ENCODE measurements around the gene CACNA2D1.

Gene CACNA2D1

DNA sequence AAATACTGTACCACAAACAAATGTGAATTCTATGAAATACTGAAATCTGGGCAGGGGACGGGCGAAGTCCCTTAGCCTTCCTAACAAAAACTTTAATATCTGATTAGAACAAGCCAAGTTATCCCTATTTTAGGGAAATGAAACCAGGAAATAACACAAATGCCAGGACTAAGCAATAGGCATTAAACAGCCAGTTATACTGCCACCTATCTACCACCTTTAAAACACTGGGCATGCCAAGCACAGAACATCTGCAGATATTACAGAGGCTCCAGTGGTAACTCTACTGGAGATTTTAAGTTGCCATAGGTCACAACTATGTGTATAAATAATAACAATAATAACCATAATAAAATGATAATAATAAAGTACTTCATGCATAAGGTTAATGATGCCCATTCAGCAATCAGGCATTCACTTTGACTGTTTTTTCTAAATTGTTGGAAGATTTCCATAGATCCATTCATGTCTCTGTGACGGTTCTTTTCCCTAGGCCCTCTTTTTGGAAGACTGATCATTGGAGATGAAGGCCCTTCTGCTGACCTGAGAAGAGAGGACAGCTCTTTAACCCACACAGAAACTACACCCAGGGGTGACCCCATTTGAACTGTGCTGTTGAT lies 195.7 kb downstream of the CACNA2D1 start:
- peak; percentile 21 for DNase-seq (ENCODE audit: low read depth, low spot score)
- TF ChIP-seq CTCF (IDR thresholded peaks at IDR 0.05; ENCODE audit: low read depth, low read length) = peak; percentile 66
- in situ Hi-C loops (cut with HindIII; ENCODE audit: low sequenced_read_pairs) = no loop called here
- no peak overlapping the region for H3K4me3 ChIP-seq (ENCODE audit: low read depth, low read length)

- no peak overlapping the region for H3K4me3 ChIP-seq (ENCODE audit: low read depth, low read length)
- TF ChIP-seq CTCF (IDR thresholded peaks at IDR 0.05; ENCODE audit: low read depth, low read length) = no peak
- no peak for DNase-seq (ENCODE audit: low read depth, low spot score)
- in situ Hi-C loops (cut with HindIII; ENCODE audit: low sequenced_read_pairs) = no loop called here
Observed at GRCh38 chr7:82244947-82245517, 198.5 kb downstream of the CACNA2D1 start.

- no peak overlapping the region for H3K4me3 ChIP-seq (ENCODE audit: low read depth, low read length)
- DNase-seq (ENCODE audit: low read depth, low spot score) = no peak
- no peak for TF ChIP-seq CTCF (IDR thresholded peaks at IDR 0.05; ENCODE audit: low read depth, low read length)
- in situ Hi-C loops (cut with HindIII; ENCODE audit: low sequenced_read_pairs) = no loop called here
Observed at GRCh38 chr7:82241356-82241755, 202.2 kb downstream of the CACNA2D1 start.

DNA sequence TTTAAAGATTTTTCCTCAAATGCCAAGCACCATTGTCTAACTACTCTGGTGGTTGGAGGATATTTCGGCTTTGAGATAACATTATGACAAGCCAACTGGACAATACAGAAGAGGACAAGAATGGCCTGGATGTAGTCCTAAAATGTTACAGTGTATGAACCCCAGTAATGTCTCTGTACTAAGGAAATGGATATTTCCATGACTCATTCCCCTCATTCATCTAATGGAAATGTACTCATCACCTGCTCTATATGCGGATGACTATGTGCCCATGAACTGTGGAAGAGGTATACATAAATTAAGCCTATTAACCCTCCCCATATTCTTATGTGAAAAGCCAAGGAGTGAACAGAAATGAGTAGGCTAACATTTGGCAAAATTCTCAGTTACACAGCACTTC lies 207.9 kb downstream of the CACNA2D1 start:
- H3K4me3 ChIP-seq (ENCODE audit: low read depth, low read length) = no peak overlapping the region
- in situ Hi-C loops (cut with HindIII; ENCODE audit: low sequenced_read_pairs) = no loop called here
- DNase-seq (ENCODE audit: low read depth, low spot score) = peak; percentile 35
- no peak for TF ChIP-seq CTCF (IDR thresholded peaks at IDR 0.05; ENCODE audit: low read depth, low read length)

GRCh38 chr7:82234457-82235049 lies 209.0 kb downstream of the CACNA2D1 start:
- peak; percentile 47 for TF ChIP-seq CTCF (IDR thresholded peaks at IDR 0.05; ENCODE audit: low read depth, low read length)
- H3K4me3 ChIP-seq (ENCODE audit: low read depth, low read length) = no peak overlapping the region
- in situ Hi-C loops (cut with HindIII; ENCODE audit: low sequenced_read_pairs) = no loop called here
- DNase-seq (ENCODE audit: low read depth, low spot score) = peak; percentile 59

DNA sequence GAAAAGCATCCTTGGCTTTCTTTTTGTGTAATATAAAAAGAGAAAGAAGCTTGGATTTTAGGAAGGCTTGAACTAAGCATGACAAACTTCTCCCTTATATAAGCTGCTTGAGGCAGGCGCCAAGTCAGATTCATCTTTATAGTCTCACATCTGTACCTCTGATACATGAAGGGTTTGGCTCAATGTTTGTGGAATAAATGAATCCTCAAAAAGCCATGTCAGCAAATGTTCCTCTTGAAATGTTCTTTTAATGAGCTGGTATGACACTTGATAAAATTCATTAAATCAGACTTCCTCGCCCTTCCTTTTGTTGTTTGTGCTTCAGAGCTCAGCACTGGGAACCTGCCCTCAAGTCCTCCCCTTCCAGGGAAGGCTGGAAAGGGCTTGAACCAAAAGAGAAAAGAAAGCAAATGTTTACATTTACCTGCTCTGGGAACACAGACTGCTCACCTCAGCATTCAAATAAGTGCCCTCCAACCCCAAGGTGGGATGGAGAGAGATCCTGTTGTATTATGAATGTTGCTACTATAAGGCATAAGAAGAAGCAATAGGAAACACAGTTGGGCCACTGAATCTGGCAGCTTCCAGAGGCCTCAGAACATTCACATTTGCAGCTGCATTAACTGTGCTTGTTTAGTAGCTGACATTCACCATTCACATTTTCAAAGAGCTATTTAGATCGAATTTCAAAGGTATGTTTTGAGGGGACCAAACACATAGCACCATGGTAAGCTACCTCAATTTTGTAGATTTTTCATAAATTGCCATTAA lies 212.6 kb downstream of the CACNA2D1 start:
- no peak for DNase-seq (ENCODE audit: low read depth, low spot score)
- no peak overlapping the region for H3K4me3 ChIP-seq (ENCODE audit: low read depth, low read length)
- in situ Hi-C loops (cut with HindIII; ENCODE audit: low sequenced_read_pairs) = no loop called here
- no peak for TF ChIP-seq CTCF (IDR thresholded peaks at IDR 0.05; ENCODE audit: low read depth, low read length)

Data from astrocyte of the spinal cord (primary cell).